ENCODE results near the gene RNF217.
"Not testable (repeated sequence)": the region's sequence is repeated elsewhere in the genome, so short reads cannot be mapped to it uniquely, and the experiment has no call there.

RNF217 gene

DNA sequence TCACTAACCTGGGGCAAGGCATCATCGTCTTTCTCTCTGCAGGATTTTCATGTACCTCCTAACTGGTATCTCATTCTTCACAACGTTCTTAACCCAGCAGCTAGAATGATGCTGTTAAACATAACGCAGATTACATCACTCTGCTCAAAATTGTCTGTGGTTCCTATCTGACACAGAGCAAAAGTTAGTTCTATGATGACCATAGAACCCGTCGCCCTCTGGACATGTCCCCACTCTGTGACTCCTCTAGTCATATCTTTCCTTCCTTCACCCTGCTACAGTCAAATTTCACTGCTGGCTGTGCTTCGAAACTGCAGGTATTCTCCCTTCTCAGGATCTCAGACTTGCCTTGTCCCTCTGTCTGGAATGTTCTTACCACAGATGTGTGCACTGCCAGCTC, 103.9 kb downstream of the RNF217 start:
- no peak for DNase-seq

DNA sequence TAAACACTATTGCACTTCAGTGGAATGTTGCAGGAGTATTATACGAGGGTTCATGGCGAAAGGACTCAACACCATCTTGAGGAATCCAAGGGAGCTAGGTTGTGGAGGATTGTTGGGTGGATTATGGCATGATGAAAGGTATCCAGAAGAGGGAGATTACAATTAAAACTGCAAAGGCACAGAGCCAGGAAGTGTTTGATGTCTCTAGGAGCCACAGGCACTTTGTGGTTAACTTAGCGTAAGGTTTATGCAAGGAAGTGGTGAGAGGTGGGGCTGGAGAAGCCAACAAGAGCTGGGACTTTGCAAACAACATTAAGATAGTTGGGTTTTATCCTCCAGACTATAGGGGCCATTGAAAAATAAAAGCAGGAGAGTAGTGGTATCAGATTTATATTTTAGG, 104.7 kb downstream of the RNF217 start:
- DNase-seq, result peak; percentile 37

DNA sequence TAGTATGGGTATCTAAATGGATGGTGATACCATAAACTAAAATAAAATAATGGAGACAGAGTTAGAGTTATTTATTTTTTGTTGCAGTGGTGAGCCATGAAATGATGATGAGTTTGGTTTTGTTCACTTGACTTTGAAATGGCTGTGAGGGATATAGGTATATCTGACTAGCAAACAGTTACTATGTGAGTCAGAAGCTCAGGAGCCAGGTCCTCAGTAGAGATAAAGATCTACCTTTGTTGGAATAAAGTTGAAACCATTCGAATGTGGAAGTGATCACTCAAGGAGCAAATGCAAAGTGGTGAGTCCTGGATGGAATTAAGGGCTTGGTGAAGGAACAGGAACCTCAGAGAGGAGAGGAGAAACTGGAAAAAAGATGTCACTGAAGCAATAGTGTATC, 105.3 kb downstream of the RNF217 start:
- no peak for DNase-seq

DNA sequence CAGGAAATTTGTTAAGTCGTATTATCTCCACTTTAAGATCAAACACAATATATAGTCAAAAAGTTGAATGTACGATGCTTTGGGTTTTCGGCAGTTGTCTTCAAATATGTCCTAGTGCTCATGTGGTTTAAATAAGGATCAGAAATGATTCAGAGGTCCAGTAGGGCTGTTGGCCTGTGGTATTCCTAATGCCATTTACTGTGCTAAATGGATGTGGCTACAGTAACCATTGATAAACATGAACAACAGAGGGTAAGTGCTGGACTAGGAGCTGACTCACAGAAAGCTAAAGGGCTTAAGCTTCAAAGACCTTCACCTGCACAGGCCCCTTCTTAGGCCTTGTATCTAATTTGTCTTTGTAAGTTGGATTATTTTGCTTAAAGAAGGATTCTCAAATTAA, 110.8 kb downstream of the RNF217 start:
- DNase-seq, result no peak

DNA sequence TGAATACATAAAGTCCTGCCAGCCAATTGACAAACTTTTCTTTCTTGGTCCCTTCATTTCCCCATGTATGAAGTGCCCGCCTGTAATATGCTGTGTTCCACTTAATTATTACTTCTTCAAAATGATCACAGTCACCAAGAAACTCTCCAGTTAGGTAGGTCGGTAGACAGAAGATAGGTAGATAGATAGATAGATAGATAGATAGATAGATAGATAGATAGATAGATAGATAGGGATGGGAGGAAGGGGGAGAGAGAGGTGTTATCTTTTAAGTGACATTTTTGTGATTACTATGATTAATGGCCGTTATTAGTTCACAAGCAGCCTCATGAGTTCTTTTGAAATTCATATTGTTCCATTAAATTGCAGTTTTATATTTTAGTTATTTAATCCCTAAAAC, 111.9 kb downstream of the RNF217 start:
- no peak for DNase-seq

DNA sequence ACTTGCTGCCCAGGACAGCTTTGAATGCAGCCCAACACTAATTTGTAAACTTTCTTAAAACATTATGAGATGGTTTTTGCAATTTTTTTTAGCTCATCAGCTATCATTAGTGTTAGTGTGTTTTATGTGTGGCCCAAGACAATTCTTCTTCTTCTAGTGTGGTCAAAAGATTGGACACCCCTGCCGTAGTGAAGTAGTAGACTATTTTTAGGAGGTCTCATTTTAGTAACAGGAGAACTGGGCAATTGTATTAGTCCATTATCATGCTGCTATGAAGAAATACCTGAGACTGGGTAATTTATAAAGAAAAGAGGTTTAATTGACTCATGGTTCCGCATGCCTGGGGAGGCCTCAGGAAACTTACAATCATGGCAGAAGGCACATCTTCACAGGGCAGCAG, 112.8 kb downstream of the RNF217 start:
- not testable (repeated sequence) for DNase-seq

DNA sequence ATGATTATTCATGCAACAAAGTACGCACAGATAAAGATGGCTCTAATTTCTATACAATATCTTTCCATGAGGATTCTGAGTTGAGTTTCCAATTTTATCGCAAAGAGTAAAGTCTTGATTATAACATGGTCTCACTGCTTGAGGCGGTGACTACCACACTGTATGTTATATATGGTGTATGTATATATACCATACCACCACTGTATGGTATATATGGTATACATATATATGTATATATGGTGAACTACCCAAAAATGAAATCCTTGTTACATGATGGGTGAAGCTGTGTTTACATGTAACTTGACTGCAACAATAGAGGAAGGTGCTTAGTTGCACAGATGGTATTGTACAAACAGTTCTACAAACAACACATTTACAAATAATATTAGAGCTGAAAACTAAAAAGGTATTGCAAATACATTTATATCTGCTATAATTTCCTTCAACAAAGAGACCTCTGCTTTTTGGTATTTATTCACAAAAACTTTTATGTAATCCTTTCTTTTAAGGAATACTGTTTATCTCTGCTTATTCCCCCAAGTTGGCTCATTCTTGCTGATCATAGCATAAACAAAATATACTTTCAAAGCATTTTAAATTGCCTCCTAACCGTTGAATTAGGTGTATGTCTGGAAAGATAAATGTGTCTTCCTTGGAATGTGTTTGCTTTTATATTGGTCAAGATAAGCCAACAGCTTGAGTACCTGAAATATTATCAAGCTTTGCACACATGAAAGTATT, 113.7 kb downstream of the RNF217 start:
- DNase-seq, result no peak

DNA sequence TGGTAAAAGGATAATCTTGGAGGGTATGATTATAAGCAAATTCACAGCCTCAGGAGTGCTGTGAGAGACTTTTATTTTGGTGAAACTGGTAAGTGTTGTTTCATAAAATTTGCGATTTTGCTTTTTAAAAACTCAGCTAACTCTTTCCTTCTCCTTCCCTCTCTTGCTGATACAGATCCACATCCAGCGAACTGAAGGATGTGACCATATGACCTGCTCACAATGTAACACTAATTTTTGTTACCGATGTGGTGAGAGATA, 114.2 kb downstream of the RNF217 start:
- no peak for DNase-seq

DNA sequence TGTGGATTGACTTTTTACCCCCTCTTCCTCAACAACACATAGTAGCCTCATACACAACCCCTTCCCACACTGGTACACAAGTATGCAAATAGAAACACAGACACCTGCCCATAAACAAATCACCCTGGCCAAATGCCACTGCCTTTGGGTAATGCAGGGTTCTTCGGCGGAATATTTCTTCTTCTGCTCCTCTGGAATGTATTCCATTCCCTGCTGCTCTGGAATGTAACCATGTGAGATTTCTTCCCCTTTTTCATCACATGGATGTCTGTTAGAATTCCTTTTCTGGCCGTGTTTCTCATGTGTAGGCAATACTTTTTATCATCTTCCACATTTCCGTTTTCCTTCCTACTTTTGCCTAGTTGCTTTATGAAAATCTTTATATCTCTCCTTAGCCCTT, 115.2 kb downstream of the RNF217 start:
- DNase-seq, result no peak

DNA sequence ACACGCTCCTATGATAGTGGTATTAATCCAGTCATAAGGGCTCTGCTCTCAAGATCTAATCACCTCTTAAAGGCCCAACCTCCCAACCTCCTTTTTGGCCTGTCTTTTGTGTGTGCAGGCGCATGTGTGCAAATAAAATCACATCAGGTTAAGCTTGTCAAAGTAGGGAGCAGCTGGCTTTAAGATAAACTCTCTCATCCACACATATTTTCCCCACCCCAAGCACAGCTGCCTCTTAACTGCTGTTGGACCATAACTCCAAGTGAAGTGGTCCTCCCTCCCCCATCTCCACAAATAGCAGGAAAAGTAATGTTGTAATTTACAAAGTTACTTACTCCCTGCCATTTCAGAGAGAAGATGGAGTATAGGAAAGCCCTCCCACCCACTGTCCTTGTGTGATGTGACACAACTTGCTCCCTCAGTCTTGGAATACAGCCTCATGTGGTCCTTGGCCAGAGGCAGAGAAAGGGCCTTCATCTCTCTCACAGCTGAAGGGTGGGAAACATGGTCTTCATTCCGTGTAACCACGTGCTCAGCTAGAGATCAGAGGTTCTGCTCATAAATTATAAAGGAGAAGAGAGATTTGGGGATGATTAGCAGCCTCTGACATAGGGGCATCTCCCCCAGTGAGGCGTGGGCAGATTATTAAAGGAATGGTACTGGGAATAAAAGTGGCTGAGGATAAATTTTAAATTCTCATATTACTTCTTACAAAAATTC, 116.5 kb downstream of the RNF217 start:
- DNase-seq, result no peak

DNA sequence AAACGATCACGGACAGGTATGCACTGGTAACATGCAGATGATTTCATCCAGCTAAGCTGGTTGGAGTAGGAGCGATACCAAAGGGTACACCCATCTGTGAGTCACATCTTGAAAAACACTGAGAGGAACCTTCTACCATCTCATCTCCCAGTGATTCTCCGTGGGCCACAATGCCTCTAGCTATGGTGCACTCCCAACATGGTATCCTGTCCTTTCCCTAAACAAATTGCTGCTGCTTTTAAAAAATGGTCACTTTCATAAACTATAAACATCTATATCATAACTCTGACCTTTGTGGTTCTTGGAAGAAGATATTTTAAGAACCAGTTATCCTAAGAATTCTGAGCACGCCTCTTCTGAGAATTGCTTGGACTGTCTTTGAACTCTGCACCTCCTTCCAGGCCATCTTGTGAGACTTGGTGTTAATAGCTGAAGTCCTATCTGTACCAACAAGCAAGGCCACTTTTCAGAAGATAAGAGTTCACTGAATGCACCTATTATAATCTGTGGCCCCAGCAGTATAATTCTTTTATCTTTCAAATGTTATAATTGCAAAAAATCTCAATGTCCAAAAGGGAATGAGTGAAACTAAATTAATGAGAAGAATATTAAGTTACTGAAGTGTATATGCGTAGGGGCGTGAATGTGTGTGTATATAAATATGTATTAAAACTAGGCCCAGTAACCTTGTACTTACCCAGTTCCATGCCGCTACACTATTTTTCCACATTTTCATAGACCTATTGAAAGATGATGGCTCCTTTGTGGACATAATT, 120.9 kb downstream of the RNF217 start:
- no peak for DNase-seq

DNA sequence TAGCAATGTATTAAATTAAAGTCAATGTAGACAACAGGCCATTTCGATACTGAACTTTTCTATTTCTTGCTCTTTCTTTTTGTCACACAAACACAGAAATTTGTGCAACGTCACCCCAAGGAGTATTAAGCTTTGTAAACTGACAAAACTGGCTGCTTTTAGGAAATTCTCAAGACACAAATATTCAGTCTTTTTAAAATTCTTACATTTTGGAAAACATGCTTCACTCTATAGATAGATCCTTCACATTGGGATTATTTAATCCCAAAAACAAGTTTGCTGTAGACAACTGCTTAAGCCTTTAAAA, 121.4 kb downstream of the RNF217 start:
- DNase-seq, result no peak

DNA sequence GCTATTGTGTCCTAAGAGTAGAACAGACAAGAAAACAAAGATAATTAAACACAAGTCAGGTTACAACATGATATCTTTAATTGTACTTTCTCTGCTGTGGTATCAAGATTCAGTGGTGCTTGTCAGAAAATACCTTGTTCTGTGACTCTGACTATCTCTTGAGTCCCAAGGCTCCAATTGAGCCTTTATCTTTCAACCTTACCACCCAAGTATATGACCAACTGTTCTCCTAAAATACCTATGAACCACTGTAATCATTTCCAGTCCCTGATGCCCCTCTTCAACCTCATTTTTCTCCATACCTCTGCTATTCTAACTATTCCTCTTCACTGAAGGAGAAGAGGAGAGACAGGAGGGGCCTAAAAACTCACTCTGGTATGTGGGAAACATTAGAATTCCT, 124.5 kb downstream of the RNF217 start:
- DNase-seq, result no peak

DNA sequence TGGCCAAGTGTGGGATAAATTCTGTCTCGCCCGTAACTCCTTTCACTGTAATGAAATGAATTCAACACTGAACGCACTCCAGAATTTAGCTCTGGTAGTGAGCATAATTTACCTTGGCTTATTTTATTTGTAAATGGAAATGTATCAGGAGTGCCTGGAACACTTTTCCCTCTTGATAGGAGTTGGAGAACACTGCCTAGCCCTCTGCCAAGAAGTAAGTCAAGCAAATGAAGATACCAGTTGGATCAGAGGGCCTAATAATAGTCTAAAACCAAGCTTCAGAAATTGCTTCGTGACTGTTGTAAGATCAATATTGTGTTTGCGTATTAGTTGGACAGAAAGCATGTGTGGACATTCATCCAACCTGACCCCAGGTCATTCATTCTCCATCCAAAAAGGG, 126.7 kb downstream of the RNF217 start:
- no peak for DNase-seq

DNA sequence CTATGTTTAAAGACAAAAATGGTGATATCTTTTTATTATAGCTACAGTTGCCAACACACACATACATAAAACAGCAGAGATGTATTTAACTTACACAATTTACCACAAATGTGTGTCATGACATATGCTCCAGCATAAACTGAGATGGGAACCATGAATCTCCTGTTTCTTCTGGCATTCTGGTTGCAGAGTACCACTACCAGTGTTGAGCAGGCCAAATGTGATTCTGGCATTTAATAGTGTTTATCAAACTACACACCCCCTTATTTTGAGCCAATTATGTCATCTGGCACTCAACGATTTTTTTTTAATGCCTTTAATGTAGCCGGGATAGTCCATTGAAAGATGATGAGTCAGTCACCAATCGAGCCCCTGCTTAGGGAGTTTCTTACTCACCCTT, 132.3 kb downstream of the RNF217 start:
- peak; percentile 9 for DNase-seq

DNA sequence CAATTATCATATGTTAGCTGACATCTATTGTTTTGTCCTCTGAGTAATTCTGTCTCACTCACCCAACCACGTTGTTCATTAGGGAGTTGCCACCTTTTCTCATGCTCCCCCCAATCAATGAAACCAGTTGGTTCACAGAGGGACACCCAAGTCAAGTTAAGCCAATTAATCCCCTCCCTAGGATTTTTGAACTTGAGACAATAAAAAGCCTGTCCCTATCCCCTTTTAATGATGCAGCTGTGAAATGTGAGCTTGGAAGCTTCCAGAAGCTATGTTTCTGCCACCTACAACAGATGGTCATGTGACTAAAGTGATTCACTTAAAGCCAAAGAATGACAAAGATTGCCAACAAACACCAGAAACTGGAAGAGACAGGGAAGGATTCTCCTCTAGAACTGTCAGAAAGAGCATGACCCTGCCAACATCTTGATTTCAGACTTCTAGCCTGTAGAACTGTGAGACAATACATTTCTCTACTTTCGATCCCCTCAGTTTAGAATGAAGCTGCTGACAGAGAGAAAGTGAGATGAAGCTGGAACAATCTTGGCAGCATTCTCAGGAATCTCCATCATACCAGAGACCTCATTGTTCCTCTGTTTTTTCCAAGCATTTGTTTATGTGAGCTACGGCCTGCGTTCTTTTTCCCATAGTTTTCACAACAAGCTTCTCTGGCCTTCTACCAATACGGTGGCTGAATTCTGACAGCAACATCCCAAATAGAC, 133.5 kb downstream of the RNF217 start:
- DNase-seq, result no peak

DNA sequence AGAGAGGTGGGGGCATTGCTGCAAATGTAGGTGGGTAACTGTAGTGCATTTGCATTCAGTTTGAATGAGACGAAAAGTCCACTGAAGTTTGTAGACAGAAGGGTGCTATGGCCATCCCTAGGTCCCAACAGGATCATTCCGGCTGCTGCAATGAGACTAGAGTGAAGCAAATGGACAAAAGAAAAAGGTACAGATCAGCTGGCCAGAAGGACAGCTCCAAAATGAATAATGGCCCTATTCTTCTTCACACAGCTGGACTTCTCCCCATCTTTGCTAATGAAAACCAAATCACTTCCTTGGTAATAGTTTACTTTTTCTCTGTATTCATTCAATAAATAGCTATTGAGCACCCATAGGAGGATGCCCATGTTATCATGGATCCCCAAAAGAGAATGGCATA, 134.9 kb downstream of the RNF217 start:
- DNase-seq, result no peak

DNA sequence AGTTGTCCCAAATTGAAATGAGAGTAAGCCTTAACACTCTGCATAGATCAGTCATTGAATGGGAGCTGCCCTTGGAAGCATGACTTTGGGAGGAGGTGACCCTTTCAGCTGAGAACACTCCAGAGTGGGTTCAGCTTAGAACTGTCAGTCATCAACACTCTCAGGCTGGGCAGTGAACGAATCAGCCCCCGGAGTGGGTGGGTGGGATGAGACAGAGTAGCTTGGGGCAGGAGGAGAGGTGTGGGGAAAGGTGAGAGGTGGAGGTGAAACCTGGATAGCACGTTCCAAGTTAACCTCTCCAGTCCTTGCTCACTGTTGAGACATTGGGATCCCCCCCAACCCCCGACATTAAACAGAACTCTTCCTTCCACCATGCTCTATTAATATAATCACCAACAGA, 136.0 kb downstream of the RNF217 start:
- no peak for DNase-seq

DNA sequence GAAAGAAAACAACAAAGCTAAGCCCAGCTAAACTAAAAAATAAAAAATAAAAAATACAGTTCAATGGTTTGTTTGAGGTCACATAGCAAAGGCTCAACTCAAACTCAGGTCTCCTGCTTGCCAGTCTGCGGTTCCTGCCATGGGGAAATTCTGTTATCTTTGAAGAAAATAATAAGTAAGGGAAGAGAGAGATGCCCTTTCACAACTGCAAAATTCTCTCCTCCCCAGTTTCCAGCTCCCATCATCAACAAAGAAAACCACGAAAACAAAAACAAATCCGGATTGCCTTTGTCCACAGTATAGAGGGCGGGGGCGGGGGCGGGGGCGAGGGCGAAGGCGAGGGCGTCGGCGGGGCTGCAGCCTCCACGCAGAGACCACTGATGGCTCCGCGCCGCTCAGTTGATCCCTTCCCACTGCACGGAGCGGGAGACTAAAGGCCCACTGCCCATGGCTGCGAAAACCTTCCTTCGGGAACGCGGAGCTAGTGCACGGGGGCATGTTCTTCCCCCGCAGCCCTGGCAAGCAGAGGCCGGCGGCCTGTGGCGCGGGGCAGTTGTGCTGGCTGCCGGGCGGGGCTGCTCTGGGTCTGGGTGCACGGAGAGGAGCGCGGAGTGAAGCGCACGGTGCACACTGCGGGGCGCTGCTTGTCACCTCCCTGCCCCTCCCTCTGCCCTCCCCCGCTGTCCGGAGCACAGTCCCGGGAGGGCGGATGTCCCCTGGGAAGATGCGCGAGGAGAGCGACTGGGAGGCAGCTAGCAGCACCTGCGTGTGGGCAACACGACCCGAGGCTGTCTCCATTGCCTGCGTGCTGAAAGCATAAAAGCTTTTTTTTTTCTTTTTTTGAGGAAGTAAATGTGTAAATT, 137.2 kb downstream of the RNF217 start:
- DNase-seq, result no peak

DNA sequence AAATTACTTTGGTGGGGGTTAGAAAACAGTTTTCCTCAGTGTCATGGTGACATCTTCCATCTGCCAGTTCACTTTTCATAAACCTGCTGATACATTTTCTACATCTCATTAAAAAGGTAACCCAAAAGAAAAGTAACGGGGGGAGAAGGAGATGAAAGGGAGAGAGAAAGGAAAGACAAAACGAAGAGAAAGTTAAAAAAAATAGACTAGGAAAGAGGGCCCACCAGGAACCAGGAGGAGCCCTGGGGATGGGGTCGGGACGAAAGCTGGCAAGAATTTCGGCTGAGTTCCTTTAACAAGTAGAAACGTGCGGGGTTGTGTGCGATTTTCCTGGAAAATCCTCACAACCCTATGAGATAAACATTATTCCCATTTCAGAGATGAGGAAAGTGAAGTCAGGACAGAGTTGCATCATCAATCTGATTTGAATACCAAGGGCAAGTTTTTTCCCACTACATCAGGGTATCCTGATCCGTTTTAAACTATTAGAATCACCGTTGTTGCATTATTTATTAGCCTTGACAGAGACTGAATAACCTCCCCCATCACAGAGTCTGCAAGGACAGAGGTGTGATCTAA, 137.9 kb downstream of the RNF217 start:
- DNase-seq, result no peak

DNA sequence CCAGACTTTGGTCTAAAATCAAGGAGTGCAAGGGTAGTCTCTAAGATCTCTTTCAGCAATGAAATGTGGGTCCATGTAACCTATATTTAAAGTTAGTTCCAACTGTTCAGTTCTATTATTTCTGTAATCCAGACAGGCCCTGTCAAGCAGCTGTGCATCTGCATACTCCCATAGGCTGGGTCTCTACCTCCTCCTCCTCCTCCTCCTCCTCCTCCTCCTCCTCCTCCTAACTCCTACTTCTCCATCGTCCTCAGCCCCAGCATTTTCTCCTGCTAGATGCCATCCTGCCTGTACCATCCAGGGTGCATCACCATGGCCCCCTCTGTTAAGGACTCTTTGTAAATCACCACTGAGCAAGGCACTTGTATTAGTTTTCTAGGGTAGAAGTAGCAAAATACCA, 138.9 kb downstream of the RNF217 start:
- DNase-seq, result no peak

DNA sequence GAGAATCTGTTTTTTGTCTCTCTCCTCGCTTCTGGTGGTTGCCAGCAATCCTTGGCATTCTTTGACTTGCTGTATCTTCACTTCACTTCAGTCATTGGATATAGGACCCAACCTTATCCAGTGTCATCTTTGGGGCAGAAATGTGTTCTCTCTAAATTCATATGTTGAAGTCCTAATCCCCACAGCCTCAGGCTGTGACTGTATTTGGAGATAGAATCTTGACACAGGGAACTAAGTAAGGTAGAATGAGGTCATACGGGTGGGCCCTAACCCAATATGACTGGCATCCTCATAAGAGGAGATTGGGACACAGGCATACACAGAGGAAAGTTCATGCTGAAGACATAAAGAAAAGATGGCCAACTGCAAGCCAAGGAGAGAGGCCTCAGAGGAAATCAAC, 139.4 kb downstream of the RNF217 start:
- no peak for DNase-seq
